Neural cell (in vitro differentiated cells): Measurements from ENCODE around the gene CTDSPL. TPM values are rescaled to one million over a fixed set of nuclear protein-coding genes. Genes with fewer than 3 reads are reported as not detected.

Experiments used
- H2AFZ ChIP-seq: fragments of 200-600, 300-800 bp; sonication (generic), shearing (Covaris generic); 2 replicates; pipeline ENCODE4 v1.6.0; 2014; ENCODE audit warnings: low read depth, mild to moderate bottlenecking, antibody characterized with exemption, low read length, moderate library complexity
- H3F3A ChIP-seq: fragments of 200-600 bp; shearing (Covaris generic); 2 replicates; pipeline ENCODE4 v1.6.1; 2016; ENCODE audit warnings: mild to moderate bottlenecking, moderate library complexity, mixed read lengths, antibody characterized with exemption, low read length; ENCODE audit not compliant: insufficient read depth, poor library complexity, severe bottlenecking
- H3K27ac ChIP-seq: fragments of 200-600, 300-800 bp; sonication (generic), shearing (Covaris generic); 2 replicates; pipeline ENCODE4 v1.5.1; 2014; ENCODE audit warnings: mild to moderate bottlenecking, low read length, moderate library complexity
- H3K27me3 ChIP-seq: fragments of 300-800, 200-600 bp; sonication (generic), shearing (Covaris generic); 2 replicates; pipeline ENCODE4 v1.6.0; 2014; ENCODE audit warnings: mild to moderate bottlenecking, low read depth, low read length, moderate library complexity; ENCODE audit not compliant: insufficient read depth
- H3K36me3 ChIP-seq: fragments of 300-800, 200-600 bp; sonication (generic), shearing (Covaris generic); 2 replicates; pipeline ENCODE4 v1.5.1; 2014; ENCODE audit warnings: mild to moderate bottlenecking, antibody characterized with exemption, low read length, moderate library complexity; ENCODE audit not compliant: insufficient read depth
- H3K4me2 ChIP-seq: fragments of 300-800, 200-600 bp; sonication (generic), shearing (Covaris generic); 2 replicates; pipeline ENCODE4 v1.6.0; 2014; ENCODE audit warnings: mild to moderate bottlenecking, low read length
- H3K4me3 ChIP-seq: fragments of 300-800, 200-600 bp; sonication (generic), shearing (Covaris generic); 2 replicates; pipeline ENCODE4 v1.5.1; 2014; ENCODE audit warnings: mild to moderate bottlenecking, low read length, moderate library complexity
- H3K79me2 ChIP-seq: fragments of 200-600 bp; shearing (Covaris generic); replicated peaks from 2 replicates; pipeline ENCODE4 v1.6.0; 2014; ENCODE audit warnings: mild to moderate bottlenecking, low read length, moderate library complexity; ENCODE audit not compliant: insufficient read depth
- H3K9ac ChIP-seq: fragments of 300-800, 200-600 bp; sonication (generic), shearing (Covaris generic); 2 replicates; pipeline ENCODE4 v1.6.1; 2016; ENCODE audit warnings: mild to moderate bottlenecking, low read length, mixed read lengths
- H3K9me2 ChIP-seq: fragments of 200-600 bp; shearing (Covaris generic); 2 replicates; pipeline ENCODE4 v1.6.1; 2016; ENCODE audit warnings: mild to moderate bottlenecking, low read length, mixed read lengths; ENCODE audit not compliant: insufficient read depth
- H3K9me3 ChIP-seq: fragments of 200-600, 300-800 bp; sonication (generic), shearing (Covaris generic); 2 replicates; pipeline ENCODE4 v1.6.1; 2016; ENCODE audit warnings: mild to moderate bottlenecking, mixed run types, low read length, moderate library complexity, mixed read lengths
- H4K20me1 ChIP-seq: fragments of 200-600 bp; shearing (Covaris generic); 2 replicates; pipeline ENCODE4 v1.6.1; 2016; ENCODE audit warnings: mild to moderate bottlenecking, mixed run types; ENCODE audit not compliant: insufficient read depth
- CTCF ChIP-seq: fragments of 450-650 bp; IDR thresholded peaks from 2 replicates; pipeline ENCODE4 v1.5.1; 2014; ENCODE audit warnings: antibody characterized with exemption, mild to moderate bottlenecking, moderate library complexity; ENCODE audit not compliant: poor library complexity, severe bottlenecking
- EP300 ChIP-seq: fragments of 450-650 bp; conservative IDR thresholded peaks from 2 replicates; pipeline ENCODE4 v1.6.1; 2014; ENCODE audit warnings: antibody characterized with exemption, mild to moderate bottlenecking, moderate library complexity; ENCODE audit not compliant: poor library complexity, severe bottlenecking
- EZH2 ChIP-seq: fragments of 200-600, 300-800 bp; shearing (Covaris generic), sonication (generic); IDR thresholded peaks from 2 replicates; pipeline ENCODE4 v1.6.1; 2014; ENCODE audit warnings: antibody characterized with exemption, low read length, borderline replicate concordance, mild to moderate bottlenecking; ENCODE audit not compliant: insufficient read depth, poor library complexity, severe bottlenecking
- MXI1 ChIP-seq: fragments of 450-650 bp; conservative IDR thresholded peaks from 2 replicates; pipeline ENCODE4 v1.6.1; 2014; ENCODE audit warnings: antibody characterized with exemption, mild to moderate bottlenecking; ENCODE audit not compliant: poor library complexity, severe bottlenecking
- POLR2AphosphoS5 ChIP-seq: IDR thresholded peaks from 2 replicates; pipeline ENCODE4 v1.6.1; 2012
- RAD21 ChIP-seq: fragments of 450-650 bp; conservative IDR thresholded peaks from 2 replicates; pipeline ENCODE4 v1.6.1; 2014; ENCODE audit warnings: antibody characterized with exemption, mild to moderate bottlenecking, moderate library complexity
- REST ChIP-seq: IDR thresholded peaks from 2 replicates; pipeline ENCODE4 v1.6.1; 2012; ENCODE audit warnings: borderline replicate concordance
- SMC3 ChIP-seq: fragments of 450-650 bp; conservative IDR thresholded peaks from 2 replicates; pipeline ENCODE4 v1.6.1; 2014; ENCODE audit warnings: antibody characterized with exemption, mild to moderate bottlenecking, moderate library complexity; ENCODE audit not compliant: poor library complexity
- TAF1 ChIP-seq: IDR thresholded peaks from 2 replicates; pipeline ENCODE4 v1.6.1; 2012; ENCODE audit warnings: low read depth
- polyA plus RNA-seq: library from polyadenylated mRNA; depleted of rRNA; stranded (reverse); fragments of >200 nt; gene quantifications from 2 replicates; pipeline ENCODE4 v1.2.3, GENCODE V29; 2014

Gene CTDSPL
- polyA plus RNA-seq, 1 donor from 2014 or later: 17.0 TPM

GRCh38 chr3:37990527-37990926 lies 128.8 kb downstream of the CTDSPL start, which contains the start of gene VILL:
VILL (plus strand) TSS chr3:37990786; CDS start chr3:37993673, 2,887 bp downstream.
- Histone ChIP-seq H2AFZ (no peak within 1 kb of the TSS), H3K79me2 (no peaks in the 10 kb centered on the region), H4K20me1 (no peaks in the 10 kb centered on the region), H3K9me3 (no peaks in the 10 kb centered on the region), H3K36me3 (no peaks in the 10 kb centered on the region), H3K27me3 (no peaks in the 10 kb centered on the region), H3F3A (no peaks in the 10 kb centered on the region), H3K9ac (no peak within 1 kb of the TSS), H3K27ac (no peak within 1 kb of the TSS), H3K4me2 (no peak within 1 kb of the TSS), H3K9me2 (no peaks in the 10 kb centered on the region), H3K4me3 (no peak within 1 kb of the TSS)
- TF ChIP-seq EP300 (no peak), SMC3 (no peak), POLR2AphosphoS5 (no peak), RAD21 (no peak), CTCF (no peak), EZH2 (no peak), MXI1 (no peak), REST (no peak), TAF1 (no peak)

- no peaks in the 10 kb centered on the region for H3K36me3 ChIP-seq
- TF ChIP-seq CTCF (no peak), RAD21 (no peak), REST (no peak), TAF1 (no peak), EZH2 (no peak), EP300 (no peak), SMC3 (no peak), MXI1 (no peak), POLR2AphosphoS5 (no peak)
- no peak overlapping the region for H3K4me2 ChIP-seq
Measured at GRCh38 chr3:37991109-37991508, 129.4 kb downstream of the CTDSPL start.

More at GRCh38 chr3:37991109-37991508, 129.4 kb downstream of the CTDSPL start:
- Histone ChIP-seq H3K27me3 (no peaks in the 10 kb centered on the region), H3F3A (no peaks in the 10 kb centered on the region), H3K9me3 (no peaks in the 10 kb centered on the region), H3K9me2 (no peaks in the 10 kb centered on the region), H3K9ac (no peak overlapping the region), H3K27ac (no peak overlapping the region), H4K20me1 (no peaks in the 10 kb centered on the region), H3K4me3 (no peak overlapping the region), H3K79me2 (no peaks in the 10 kb centered on the region), H2AFZ (no peak overlapping the region)
